Right renal cortex interstitium (tissue), 3 donors: ENCODE measurements around the gene SCP2D1. TPM values are rescaled to one million over a fixed set of nuclear protein-coding genes. Genes with fewer than 3 reads are reported as not detected.

ENCODE experiments used
- polyA plus RNA-seq, 3 donors: library from polyadenylated mRNA; unstranded; fragments of 120-200 nt; gene quantifications; one replicate each; pipeline ENCODE4 v1.2.1, GENCODE V29; 2013; ENCODE audit not compliant: insufficient read length in 3 of 3

SCP2D1 gene
- polyA plus RNA-seq, 3 donors: not detected

Other genes starting within 250 kb of the SCP2D1 start
- gene SMIM26, start 246.4 kb upstream of the SCP2D1 start, polyA plus RNA-seq: 10 to 100 TPM; 80.8 to 85.4 (median 83.2) TPM
- 10 to 100 TPM; 30.9 to 37.5 (median 32.8) TPM for gene DTD1, start 225.7 kb upstream of the SCP2D1 start, polyA plus RNA-seq